ENCODE measurements around the gene VPS52.

DNA sequence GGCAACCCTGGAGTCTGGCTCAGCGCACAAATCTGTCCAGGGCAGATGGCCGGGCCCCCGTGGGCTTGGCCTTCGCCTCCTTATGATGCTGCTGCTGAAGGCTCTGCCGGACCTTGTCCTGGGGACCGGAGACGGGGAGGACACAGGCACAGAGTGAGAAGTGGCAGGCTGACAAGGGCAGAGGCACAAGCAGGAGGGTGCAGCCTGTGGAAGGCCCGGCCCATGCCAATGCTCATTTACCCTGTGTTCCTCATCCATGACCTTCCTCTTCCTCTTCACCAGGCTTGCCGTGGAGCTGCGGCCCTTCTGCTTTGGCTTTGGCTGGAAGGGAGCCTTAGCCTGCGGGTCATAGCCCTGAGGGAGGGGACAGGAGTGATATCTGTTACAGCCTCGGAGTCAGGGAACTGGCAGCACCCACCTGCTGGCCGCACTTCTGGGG, 7.6 kb upstream of the VPS52 start:
- TF ChIP-seq, protein P1, sequence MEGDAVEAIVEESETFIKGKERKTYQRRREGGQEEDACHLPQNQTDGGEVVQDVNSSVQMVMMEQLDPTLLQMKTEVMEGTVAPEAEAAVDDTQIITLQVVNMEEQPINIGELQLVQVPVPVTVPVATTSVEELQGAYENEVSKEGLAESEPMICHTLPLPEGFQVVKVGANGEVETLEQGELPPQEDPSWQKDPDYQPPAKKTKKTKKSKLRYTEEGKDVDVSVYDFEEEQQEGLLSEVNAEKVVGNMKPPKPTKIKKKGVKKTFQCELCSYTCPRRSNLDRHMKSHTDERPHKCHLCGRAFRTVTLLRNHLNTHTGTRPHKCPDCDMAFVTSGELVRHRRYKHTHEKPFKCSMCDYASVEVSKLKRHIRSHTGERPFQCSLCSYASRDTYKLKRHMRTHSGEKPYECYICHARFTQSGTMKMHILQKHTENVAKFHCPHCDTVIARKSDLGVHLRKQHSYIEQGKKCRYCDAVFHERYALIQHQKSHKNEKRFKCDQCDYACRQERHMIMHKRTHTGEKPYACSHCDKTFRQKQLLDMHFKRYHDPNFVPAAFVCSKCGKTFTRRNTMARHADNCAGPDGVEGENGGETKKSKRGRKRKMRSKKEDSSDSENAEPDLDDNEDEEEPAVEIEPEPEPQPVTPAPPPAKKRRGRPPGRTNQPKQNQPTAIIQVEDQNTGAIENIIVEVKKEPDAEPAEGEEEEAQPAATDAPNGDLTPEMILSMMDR (conservative IDR thresholded peaks at IDR 0.05): no peak
- no peak for TF ChIP-seq EZH2 (IDR thresholded peaks at IDR 0.05; ENCODE audit: low read depth)
